ENCODE results near the gene SMCO2. TPM values are rescaled to one million over a fixed set of nuclear protein-coding genes. Genes with fewer than 3 reads are reported as not detected.

The SMCO2 gene
- polyA plus RNA-seq: not detected

DNA sequence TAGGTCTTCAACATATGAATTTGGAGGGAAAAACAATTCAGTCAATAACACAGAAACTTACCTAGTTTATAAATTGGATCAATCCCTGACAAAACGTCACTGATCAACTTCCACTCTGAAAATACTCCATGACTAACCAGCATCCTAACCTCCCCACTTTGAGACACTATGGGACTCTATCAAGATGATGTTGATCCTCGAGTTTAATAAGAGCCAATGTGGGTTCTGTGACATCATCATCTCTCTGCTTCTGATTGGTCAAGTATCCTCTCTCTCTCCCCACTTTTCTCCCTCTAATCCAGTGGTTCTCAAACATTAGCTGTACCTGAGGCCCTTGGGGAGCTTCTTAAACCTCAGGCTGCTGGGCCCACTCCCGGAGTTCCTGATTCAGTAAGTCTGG is at the start of gene SMCO2:
TSS of gene SMCO2 (plus strand) at position 301 of the 400 bp plus-strand sequence. CDS start 23,896 bp downstream, outside the sequence.
- H3K27me3 Mint-ChIP-seq: peaks cover 3% of the 10 kb centered on the region
- peak within 1 kb of the TSS in 1 of 4 donors; percentile 37 for H3K4me3 Mint-ChIP-seq
- H3K36me3 Mint-ChIP-seq: peaks cover 1% of the 10 kb centered on the region
- H3K9me3 Mint-ChIP-seq: peaks cover 0 to 5% (median 4%) of the 10 kb centered on the region in 3 donors
- no peak within 1 kb of the TSS for H3K27ac Mint-ChIP-seq
- peaks cover 0 to 2% (median 0%) of the 10 kb centered on the region in 3 donors for H3K4me1 Mint-ChIP-seq

- H3K27me3 Mint-ChIP-seq: no peaks in the 10 kb centered on the region
- no peak overlapping the region for H3K27ac Mint-ChIP-seq
- H3K4me1 Mint-ChIP-seq: no peaks in the 10 kb centered on the region
- no peaks in the 10 kb centered on the region for H3K9me3 Mint-ChIP-seq
- H3K36me3 Mint-ChIP-seq: peaks cover 3% of the 10 kb centered on the region
- no peak overlapping the region for H3K4me3 Mint-ChIP-seq
These were observed 48.1 kb upstream of the SMCO2 start for GRCh38 chr12:27398466-27398865.

DNA sequence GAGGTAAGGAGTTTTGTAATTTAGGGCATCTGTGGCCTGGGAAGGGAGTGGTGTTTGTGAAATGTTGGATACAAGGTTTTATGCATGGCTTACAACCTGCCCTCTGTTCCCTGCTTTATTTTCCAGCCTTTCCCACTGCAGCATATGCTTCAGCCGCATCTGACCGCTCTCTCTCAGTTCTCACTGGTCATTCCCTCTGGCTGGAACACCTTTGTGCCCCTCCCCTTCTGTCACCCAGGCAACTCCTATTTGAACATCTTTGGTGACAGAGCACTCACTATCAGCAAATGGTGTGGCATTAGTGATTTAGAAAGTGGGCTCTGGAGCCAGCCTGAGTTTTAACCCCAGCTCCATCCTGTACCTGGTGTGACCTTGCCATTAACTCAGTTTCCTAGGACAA is 47.5 kb upstream of the SMCO2 start:
- Mint-ChIP-seq H3K9me3 (no peaks in the 10 kb centered on the region), H3K36me3 (peaks cover 6% of the 10 kb centered on the region), H3K27ac (no peak overlapping the region), H3K4me1 (no peaks in the 10 kb centered on the region), H3K4me3 (no peak overlapping the region), H3K27me3 (no peaks in the 10 kb centered on the region)

DNA sequence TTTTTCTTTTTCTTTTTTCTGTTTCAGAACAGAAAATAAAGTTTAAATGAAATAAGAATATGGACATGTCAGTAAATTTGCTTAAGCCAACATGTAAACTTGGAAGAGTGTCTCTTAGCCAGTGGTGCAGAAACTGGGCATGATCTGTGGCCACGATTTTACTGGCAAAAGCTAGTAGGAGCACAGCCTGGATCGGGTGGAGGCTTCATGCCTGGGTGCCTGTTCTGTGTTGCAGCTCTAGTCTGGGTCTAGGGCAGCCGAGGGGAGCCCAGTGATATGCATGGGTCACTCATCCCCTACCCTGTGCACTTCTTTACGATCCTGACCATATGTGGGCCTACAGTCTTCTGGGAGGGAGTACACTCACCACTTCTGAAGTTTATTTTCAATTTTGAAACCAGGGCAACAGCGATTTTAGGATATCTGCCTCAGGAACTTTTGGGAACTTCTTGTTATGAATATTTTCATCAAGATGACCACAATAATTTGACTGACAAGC is 45.6 kb upstream of the SMCO2 start:
- Mint-ChIP-seq H3K4me1 (no peaks in the 10 kb centered on the region), H3K9me3 (no peaks in the 10 kb centered on the region), H3K27me3 (peaks cover 1% of the 10 kb centered on the region), H3K27ac (no peak overlapping the region), H3K36me3 (peaks cover 4% of the 10 kb centered on the region), H3K4me3 (no peak overlapping the region)

- H3K27ac Mint-ChIP-seq: no peak overlapping the region
- H3K4me1 Mint-ChIP-seq: no peaks in the 10 kb centered on the region
- H3K4me3 Mint-ChIP-seq: no peak overlapping the region
- peaks cover 3% of the 10 kb centered on the region for H3K36me3 Mint-ChIP-seq
- peaks cover 0 to 4% (median 0%) of the 10 kb centered on the region in 3 donors for H3K9me3 Mint-ChIP-seq
- H3K27me3 Mint-ChIP-seq: no peaks in the 10 kb centered on the region
These were observed 34.5 kb upstream of the SMCO2 start for GRCh38 chr12:27412047-27412446.

- Mint-ChIP-seq H3K27ac (no peak overlapping the region), H3K9me3 (no peaks in the 10 kb centered on the region), H3K36me3 (no peaks in the 10 kb centered on the region), H3K4me3 (no peak overlapping the region), H3K27me3 (no peaks in the 10 kb centered on the region), H3K4me1 (no peaks in the 10 kb centered on the region)
These were observed 23.8 kb upstream of the SMCO2 start for GRCh38 chr12:27422697-27423096.

DNA sequence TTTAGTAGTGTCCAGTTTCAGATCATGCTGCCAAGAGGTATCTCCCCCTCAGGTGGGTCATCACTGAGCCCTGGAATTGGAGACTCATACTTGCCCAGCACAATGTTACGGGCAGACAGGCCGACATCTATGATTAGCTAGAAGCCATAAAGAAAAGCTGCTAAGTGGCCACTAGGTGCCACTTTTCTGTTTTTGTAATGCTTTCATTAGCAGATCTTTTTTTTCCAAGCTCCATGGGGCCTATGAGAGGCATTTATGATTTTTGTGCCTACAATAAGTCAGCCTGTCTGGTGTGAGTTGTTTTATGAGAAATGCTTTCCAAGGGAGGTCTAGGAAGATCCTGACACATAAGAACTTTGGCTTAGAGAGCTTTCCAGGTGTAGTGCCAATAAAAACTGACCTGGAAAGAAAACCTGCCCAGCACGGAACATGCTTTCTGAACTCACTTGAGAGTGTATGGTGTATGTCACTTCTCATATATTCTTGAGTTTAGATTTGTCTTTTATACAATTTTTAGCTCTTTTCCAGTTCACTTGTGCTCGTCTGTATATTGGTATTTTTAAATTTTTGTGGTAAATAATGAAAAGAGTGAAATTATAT is 21.8 kb upstream of the SMCO2 start:
- H3K4me1 Mint-ChIP-seq: no peaks in the 10 kb centered on the region
- no peaks in the 10 kb centered on the region for H3K9me3 Mint-ChIP-seq
- no peak overlapping the region for H3K27ac Mint-ChIP-seq
- no peak overlapping the region for H3K4me3 Mint-ChIP-seq
- no peaks in the 10 kb centered on the region for H3K36me3 Mint-ChIP-seq
- H3K27me3 Mint-ChIP-seq: no peaks in the 10 kb centered on the region

DNA sequence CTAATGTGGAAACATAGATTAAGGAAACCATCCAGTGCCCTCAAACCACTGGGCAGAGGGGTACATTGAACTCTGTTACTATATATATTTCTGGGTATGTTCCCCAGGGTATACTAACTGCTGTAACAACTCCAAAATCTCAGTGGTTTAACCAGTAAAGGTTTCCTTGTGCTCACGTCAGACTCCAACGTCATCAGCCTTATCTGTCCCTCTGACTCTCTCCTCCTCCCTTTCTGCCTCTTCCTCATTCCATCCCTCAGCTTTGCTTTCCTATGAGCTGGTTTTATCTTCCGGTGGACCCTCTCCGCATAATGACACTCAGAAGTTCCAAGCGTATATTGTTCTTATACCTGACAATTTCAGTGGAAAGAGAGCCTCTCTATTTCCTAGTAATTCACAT is 21.2 kb upstream of the SMCO2 start:
- no peak overlapping the region for H3K27ac Mint-ChIP-seq
- no peak overlapping the region for H3K4me3 Mint-ChIP-seq

GRCh38 chr12:27426743-27427487 is 19.6 kb upstream of the SMCO2 start:
- Mint-ChIP-seq H3K4me3 (no peak overlapping the region), H3K36me3 (no peaks in the 10 kb centered on the region), H3K4me1 (no peaks in the 10 kb centered on the region), H3K27ac (no peak overlapping the region), H3K27me3 (no peaks in the 10 kb centered on the region), H3K9me3 (peaks cover 0 to 3% (median 0%) of the 10 kb centered on the region in 3 donors)

More for the DNA sequence above, 21.2 kb upstream of the SMCO2 start:
- no peaks in the 10 kb centered on the region for H3K27me3 Mint-ChIP-seq
- no peaks in the 10 kb centered on the region for H3K9me3 Mint-ChIP-seq
- H3K4me1 Mint-ChIP-seq: no peaks in the 10 kb centered on the region
- no peaks in the 10 kb centered on the region for H3K36me3 Mint-ChIP-seq

- H3K27ac Mint-ChIP-seq: no peak overlapping the region
These were observed 18.7 kb upstream of the SMCO2 start for GRCh38 chr12:27427824-27428223.

GRCh38 chr12:27428466-27428865 is 18.1 kb upstream of the SMCO2 start:
- H3K27me3 Mint-ChIP-seq: no peaks in the 10 kb centered on the region
- H3K4me1 Mint-ChIP-seq: no peaks in the 10 kb centered on the region
- peaks cover 0 to 3% (median 0%) of the 10 kb centered on the region in 3 donors for H3K9me3 Mint-ChIP-seq
- H3K27ac Mint-ChIP-seq: no peak overlapping the region
- H3K4me3 Mint-ChIP-seq: no peak overlapping the region
- H3K36me3 Mint-ChIP-seq: no peaks in the 10 kb centered on the region

More at GRCh38 chr12:27427824-27428223, 18.7 kb upstream of the SMCO2 start:
- Mint-ChIP-seq H3K9me3 (peaks cover 0 to 3% (median 0%) of the 10 kb centered on the region in 3 donors), H3K4me3 (no peak overlapping the region), H3K36me3 (no peaks in the 10 kb centered on the region), H3K4me1 (no peaks in the 10 kb centered on the region), H3K27me3 (no peaks in the 10 kb centered on the region)

GRCh38 chr12:27429606-27430005 is 16.9 kb upstream of the SMCO2 start:
- H3K27me3 Mint-ChIP-seq: no peaks in the 10 kb centered on the region
- H3K36me3 Mint-ChIP-seq: no peaks in the 10 kb centered on the region
- H3K4me1 Mint-ChIP-seq: no peaks in the 10 kb centered on the region
- H3K27ac Mint-ChIP-seq: no peak overlapping the region
- no peak overlapping the region for H3K4me3 Mint-ChIP-seq
- H3K9me3 Mint-ChIP-seq: peaks cover 0 to 3% (median 0%) of the 10 kb centered on the region in 3 donors

DNA sequence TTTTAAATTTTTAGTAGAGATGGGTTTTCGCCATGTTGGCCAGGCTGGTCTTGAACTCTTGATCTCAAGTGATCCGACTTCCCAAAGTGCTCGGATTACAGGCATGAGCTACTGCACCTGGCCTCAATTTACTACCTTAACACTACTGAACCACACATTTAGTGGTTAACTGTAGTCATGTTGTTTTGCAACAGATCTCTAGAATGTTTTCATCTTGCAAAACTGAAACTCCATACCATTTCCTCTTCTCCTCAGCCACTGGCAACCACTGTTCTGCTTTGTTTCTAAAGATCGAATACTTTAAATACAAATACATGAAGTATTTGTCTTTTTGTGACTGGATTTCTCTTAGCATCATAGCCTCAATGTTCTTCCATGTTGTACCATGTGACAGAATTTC is 15.4 kb upstream of the SMCO2 start:
- Mint-ChIP-seq H3K27me3 (no peaks in the 10 kb centered on the region), H3K9me3 (peaks cover 0 to 3% (median 0%) of the 10 kb centered on the region in 3 donors), H3K4me1 (peaks cover 0 to 6% (median 1%) of the 10 kb centered on the region in 3 donors), H3K27ac (no peak overlapping the region), H3K4me3 (no peak overlapping the region), H3K36me3 (no peaks in the 10 kb centered on the region)

GRCh38 chr12:27434673-27435565 is 11.6 kb upstream of the SMCO2 start:
- H3K4me1 Mint-ChIP-seq: peaks cover 9 to 10% (median 10%) of the 10 kb centered on the region in 3 donors
- no peak overlapping the region for H3K4me3 Mint-ChIP-seq
- peaks cover 2% of the 10 kb centered on the region for H3K36me3 Mint-ChIP-seq
- H3K27me3 Mint-ChIP-seq: no peaks in the 10 kb centered on the region
- peaks cover 0 to 3% (median 0%) of the 10 kb centered on the region in 3 donors for H3K9me3 Mint-ChIP-seq
- no peak overlapping the region for H3K27ac Mint-ChIP-seq

- Mint-ChIP-seq H3K9me3 (peaks cover 0 to 3% (median 0%) of the 10 kb centered on the region in 3 donors), H3K27ac (no peak overlapping the region), H3K4me3 (no peak overlapping the region), H3K36me3 (peaks cover 2% of the 10 kb centered on the region), H3K4me1 (peaks cover 9 to 10% (median 10%) of the 10 kb centered on the region in 3 donors), H3K27me3 (no peaks in the 10 kb centered on the region)
These were observed 10.5 kb upstream of the SMCO2 start for GRCh38 chr12:27436029-27436428.
